ENCODE data around the gene CASP2.

The CASP2 gene

DNA sequence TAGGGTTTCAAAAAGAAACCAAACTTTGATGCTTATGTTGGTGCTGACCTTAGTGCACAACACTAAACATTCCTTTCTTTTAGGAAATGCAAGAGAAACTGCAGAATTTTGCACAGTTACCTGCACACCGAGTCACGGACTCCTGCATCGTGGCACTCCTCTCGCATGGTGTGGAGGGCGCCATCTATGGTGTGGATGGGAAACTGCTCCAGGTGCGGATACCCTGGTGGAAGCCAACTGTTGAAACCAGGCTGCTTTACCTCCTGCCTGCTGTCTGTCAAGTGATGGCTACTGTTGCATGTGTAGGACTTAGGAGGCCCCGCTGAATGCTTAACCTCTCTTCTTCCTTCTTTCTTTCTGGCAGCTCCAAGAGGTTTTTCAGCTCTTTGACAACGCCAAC, 11.7 kb downstream of the CASP2 start:
- DNase-seq: peak; percentile 63

DNA sequence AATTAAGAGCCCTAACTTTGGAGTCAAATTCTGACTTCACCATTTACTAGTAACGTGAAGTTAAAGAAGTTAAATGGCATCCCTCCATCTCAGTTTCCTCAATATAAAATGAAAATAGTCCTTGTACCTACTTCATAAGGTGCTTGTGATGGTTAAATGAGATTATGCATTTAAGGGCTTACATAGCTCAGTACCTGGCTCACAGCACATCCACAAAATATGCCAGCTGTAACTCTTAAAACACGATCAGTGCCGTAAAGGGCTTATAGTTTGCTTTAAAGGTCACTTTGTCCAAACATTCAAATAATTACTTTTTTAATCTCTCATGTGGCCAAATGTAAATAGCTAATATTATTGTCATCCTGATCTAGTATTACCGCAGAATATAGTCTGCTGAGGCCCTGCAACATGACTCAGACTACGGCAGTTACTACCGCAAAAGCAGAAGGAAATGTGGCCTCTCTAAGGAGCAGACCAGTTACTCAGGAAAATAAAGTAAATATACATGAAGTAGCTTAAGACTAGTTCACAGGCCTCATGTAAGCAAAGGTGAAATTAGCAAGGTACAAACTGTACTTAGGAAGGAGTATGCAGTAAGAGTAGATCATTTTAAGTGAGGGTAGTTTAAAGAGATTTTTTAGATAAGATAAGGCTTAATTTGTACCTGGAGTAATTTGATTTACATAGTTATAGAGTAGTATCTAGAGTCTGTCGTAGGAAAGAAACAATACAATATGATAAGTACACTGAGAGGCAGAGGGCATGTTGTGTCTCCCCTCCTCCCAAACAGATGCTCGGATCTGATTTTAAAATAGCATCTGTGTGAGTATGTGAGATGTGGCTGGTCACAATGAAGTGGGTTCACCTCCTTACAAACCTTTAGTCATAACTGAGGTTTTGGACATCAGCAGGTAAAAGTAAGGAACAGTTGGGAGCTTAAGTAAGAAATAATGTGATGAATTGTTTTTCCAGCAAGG, 13.1 kb downstream of the CASP2 start:
- no peak for DNase-seq

DNA sequence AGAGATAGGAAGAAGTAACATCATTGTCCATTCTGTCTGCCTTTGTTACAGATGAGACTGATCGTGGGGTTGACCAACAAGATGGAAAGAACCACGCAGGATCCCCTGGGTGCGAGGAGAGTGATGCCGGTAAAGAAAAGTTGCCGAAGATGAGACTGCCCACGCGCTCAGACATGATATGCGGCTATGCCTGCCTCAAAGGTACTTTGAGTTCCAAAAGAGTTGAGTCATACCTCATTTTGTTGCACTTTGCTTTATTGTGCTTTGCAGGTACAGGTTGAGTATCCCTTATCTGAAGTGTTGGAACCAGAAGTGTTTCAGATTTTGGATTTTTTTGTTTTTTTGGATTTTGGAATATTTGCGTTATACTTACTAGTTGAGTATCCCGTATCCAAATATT, 15.6 kb downstream of the CASP2 start:
- no peak for DNase-seq

DNA sequence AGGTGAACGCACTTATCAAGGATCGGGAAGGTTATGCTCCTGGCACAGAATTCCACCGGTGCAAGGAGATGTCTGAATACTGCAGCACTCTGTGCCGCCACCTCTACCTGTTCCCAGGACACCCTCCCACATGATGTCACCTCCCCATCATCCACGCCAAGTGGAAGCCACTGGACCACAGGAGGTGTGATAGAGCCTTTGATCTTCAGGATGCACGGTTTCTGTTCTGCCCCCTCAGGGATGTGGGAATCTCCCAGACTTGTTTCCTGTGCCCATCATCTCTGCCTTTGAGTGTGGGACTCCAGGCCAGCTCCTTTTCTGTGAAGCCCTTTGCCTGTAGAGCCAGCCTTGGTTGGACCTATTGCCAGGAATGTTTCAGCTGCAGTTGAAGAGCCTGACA, 16.8 kb downstream of the CASP2 start:
- no peak for DNase-seq

DNA sequence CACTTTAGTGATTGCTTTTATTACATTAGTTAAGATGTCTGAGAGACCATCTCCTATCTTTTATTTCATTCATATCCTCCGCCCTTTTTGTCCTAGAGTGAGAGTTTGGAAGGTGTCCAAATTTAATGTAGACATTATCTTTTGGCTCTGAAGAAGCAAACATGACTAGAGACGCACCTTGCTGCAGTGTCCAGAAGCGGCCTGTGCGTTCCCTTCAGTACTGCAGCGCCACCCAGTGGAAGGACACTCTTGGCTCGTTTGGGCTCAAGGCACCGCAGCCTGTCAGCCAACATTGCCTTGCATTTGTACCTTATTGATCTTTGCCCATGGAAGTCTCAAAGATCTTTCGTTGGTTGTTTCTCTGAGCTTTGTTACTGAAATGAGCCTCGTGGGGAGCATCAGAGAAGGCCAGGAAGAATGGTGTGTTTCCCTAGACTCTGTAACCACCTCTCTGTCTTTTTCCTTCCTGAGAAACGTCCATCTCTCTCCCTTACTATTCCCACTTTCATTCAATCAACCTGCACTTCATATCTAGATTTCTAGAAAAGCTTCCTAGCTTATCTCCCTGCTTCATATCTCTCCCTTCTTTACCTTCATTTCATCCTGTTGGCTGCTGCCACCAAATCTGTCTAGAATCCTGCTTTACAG, 17.4 kb downstream of the CASP2 start:
- DNase-seq: peak; percentile 66

DNA sequence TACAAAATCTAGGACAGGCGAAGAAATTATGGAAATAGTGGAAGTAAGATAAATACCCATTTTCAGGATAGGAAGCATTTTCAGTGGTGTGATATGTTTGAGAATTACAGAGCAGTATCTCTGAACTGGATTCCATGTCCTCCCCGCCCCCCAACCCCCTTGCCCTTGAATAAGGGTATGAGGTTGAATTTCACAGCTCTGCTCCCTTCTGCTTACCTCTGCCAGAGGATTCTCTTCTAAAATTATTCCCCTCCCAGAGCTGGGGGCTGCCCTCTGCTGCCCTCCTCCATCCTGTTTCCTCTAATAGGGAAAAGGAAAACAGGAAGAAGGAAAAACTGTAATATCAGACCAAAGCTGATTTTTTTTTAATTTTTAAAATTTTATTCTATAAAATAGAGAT, 20.5 kb downstream of the CASP2 start:
- DNase-seq: no peak

DNA sequence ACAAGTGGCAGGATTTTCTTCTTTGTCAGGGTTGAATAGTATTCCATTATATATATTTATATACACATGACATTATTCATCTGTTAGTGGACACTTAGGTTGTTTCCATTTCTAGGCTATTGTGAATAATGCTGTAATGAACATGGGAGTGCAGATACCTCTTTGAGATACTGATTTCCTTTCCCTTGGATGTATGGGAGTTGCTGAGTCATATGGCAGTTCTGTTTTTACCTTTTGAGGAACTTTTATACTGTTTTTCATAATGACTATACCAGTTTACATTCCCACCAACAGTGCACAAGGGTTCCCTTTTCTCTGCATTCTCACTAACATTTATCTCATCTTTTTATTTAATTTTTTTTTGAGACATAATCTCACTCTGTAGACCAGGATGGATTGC, 26.0 kb downstream of the CASP2 start:
- no peak for DNase-seq

DNA sequence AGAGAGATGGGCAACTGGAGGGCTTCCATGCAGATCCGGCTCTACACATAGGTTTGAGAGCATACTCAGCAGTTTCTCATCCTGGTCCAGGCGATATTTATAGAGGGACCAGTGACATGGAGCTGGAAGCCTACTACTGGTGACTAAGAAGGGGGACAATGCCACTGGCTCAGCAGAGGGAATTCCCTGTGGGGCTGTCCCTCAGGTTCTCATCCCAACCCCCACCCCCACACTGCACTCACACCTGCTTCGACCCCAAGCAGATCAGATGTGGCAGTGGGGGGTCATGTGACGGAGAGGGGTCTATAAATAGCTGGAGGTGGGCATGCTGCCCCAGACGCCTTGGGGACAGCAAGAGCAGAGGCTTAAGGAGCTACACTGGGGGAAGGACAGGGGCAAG, 27.6 kb downstream of the CASP2 start, which contains the start of gene CLCN1:
Gene CLCN1, plus strand, starts transcription at position 336 of the 400 bp plus-strand sequence. CDS start 102 bp downstream, outside the sequence.
- DNase-seq: no peak

DNA sequence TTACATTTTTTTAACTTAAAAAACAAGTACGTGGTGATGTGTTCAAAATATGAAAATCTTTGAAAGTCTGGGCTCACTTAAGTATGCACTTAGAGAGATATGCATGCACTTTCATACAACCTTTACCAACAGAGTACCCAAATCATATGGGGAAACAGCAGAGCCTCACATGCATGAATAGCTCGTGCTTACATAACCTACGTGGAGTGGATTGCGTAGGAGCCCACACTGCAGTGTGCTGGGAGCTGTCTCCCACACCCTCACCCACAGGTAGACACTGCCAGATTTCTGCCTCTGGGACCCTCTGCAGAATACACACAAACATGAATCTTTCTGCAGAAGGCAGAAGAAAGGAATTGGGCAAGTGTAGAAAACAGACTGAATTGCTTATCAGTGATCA, 28.3 kb downstream of the CASP2 start:
- DNase-seq: no peak

DNA sequence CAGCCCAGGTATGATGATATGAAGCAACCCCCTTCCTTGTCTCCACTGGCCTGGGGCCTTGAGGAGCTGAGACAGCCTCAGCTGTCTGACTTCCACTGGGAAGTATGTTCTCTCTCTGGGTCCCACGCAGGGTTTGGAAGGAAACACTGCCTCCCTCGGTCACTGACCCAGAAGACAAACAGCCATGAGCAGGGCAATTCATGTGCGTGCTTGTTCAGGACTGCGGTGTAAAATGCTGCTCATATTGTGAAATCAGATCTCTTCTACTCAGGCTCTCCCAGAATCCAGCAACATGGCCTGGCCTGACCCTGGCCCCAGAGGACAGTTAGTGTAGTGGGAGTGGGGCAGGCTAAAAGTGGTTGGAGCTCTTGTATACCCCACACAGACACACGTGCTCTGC, 30.5 kb downstream of the CASP2 start:
- no peak for DNase-seq

DNA sequence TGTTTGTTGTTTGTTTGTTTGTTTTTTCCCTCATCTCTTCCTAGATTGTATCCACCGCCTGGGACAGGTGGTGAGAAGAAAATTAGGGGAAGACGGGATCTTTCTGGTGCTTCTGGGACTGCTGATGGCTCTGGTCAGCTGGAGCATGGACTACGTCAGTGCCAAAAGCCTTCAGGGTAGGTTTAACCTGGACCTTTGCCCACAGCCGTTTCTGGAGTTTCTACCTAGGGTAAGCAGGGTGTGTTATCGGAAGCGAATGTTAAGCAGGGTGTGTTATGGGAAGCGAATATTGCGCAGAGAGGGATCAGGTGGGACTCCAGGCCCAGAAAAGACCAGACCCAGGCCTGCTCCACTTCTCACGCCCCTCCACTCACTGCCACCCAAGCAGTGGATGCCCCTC, 32.5 kb downstream of the CASP2 start:
- no peak for DNase-seq

DNA sequence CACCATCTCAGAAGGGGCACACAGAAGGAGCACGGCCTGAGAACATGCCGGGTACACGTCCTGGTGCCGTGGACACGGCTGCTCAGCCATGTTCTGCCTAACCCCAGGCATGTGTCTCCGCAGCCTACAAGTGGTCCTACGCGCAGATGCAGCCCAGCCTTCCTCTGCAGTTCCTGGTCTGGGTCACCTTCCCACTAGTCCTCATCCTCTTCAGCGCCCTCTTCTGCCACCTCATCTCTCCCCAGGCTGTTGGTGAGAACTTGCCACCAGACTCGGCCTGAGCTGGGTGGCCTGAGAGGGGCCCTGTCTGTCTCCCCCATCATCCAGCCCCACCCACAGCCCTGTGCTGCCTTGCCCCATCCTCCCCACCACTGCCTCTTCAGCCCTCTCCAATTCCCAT, 33.1 kb downstream of the CASP2 start:
- no peak for DNase-seq

DNA sequence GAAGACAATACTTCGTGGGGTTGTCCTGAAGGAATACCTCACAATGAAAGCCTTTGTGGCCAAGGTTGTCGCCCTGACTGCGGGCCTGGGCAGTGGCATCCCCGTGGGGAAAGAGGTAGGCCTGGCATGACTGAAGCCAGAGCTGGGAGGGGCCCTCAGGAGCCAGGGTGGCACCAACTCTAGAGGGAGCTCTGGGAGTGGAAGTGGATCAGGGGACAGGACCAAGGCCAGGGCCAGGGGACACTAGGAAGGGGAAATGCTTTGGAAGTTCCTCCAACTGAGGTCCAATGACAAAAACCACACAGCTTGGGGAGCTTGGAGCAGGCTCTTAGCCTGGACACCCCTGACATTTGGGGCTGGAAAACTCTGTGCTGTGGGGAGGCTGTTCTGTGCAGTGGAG, 33.6 kb downstream of the CASP2 start:
- no peak for DNase-seq

DNA sequence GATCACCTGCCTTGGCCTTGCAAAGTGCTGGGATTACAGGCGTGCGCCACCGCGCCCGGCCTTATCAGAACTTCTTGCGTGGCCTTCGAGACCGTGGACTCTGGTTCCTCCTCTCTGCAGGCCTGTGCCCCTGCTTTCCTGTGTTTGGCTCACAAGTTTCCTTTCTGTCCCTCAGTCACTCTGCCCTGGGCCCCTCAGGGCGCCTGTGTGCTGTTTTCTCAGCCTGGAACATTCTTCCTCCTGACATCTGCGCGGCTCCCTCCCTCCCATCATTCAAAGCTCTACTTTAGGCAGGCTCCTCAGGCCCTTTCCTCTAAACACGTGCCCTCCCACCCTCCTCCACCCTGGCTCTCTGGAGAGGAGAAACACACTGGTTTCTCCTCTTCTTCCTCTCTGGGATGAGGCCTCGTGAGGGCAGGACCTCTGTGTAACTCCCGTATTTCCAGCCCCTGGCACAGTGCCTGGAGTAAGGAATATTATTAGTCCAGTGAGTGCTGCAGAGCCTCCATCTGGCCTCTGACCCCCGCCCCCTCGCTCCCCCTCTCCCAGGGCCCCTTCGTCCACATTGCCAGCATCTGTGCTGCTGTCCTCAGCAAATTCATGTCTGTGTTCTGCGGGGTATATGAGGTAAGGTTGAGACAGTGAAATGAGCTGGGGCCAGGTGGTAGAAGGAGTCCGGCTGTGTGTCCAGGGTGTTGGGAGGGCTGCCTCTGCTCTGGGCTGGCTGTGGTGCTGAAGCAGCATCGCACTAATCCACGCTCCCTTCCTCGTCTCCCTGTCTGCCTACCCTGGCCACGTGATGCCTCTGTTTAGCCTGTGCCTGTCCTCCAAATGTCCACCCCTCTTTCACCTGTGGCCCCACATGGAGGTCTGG, 34.8 kb downstream of the CASP2 start:
- DNase-seq: no peak

DNA sequence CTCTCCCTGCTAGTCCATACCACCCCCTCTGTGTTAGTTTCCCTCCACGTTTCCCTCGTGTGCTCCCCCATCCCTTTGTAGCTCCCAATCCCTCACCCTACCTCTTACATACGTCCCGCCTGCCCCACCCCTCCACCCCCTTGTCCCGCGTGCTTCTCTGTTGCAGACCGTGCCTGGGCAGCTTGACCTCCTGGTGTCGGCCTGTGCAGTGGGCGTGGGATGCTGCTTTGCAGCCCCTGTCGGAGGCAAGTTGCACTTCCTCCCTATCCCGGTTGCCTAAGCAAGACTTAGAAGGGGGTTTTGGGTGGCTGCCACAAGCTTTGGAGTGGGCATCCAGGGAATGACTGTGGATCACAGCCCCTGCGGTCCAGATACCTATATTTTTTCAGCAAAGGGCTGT, 35.5 kb downstream of the CASP2 start:
- DNase-seq: no peak

DNA sequence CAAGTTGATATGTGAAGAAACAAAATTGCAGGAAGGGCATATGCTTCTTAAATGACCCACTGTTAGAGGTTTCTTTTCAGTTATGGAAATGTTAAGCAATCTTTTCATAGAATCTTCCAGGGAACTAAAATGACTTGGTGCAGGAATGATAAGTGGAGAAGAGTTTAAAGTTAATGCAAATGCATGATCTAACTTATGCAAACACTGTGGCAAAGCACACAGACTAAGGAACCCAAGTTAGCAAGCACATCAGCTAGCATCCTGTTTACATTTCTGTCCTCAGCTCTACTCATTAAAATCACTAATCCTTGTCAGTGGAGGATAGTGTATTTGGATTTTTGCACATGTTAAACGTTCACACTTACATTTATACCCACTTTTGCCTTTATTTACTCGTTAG, 37.1 kb downstream of the CASP2 start:
- no peak for DNase-seq

DNA sequence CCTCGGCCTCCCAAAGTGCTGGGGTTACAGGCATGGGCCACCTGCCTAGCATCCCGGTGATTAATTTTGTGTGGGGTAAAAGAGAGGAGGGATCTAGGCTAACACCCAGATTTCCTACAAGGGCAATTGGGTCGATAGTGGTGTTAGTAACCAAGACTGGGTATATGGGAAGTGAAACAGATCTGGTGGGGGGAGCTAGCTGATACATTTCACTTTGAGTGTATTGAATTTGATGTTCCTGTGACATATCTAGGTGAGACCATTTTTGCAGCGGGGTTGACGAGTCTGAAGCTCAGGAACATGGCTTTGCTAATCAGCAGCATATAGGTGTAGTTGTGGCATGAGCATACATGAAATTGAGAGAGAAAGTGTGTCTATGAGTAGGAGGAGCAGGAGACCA, 39.8 kb downstream of the CASP2 start:
- DNase-seq: no peak

DNA sequence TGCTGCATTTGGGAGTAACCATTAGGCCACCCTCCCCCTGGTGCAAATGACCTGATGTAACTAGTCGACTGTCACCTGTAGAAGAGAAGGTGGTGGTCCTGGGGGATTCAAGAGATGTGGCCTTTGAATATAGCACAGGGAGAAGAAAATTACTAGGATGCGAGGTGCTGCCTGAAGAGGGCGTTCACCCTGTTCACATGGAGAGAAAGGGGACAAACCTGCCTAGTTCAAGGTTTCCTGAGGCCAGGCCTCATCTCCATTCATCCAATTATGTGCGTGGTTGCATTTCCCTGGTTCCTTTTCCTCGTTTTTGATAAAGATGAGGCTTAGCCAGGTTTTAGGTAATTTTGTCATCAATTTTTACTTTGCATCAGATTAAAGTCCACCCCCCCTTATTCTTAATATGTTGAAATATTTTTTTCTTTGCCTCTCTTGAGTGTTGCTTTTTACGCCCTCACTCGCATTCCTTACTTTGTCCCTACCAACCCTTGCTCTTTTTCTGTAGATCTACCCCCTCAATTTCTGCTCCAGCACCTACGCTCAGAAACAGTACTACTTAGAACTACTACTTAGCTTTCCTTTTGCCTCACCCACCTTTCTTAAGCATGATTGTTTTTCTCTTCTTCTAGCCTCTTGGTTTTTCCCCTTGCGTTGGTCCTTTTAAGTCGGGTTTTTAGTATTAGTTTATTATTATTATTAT, 41.5 kb downstream of the CASP2 start:
- DNase-seq: no peak

DNA sequence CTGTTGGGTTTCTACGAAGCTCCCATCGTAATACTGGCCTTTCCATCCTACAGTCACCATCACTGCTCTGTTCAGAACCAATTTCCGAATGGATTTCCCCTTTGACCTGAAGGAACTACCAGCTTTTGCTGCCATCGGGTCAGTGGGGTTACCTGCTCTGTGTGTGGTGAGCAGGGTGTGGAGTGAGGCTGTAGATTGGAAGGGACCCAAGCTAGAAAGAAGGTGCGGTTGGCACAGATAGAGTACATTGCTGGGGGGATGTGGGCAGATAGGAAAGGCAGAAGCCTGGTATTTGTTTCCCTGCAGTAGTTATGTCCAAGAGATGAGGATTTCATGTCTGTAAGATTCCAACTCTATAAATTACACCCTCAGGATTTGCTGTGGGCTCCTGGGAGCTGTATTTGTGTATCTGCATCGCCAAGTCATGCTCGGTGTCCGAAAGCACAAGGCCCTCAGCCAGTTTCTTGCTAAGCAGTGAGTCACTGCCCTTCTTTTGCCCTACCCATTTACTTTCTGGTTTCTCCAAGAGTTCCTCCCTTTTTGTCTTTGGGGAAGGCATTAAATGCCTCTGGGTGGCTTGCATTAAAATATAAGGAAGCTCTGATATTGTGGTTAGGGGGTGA, 43.1 kb downstream of the CASP2 start:
- DNase-seq: no peak

DNA sequence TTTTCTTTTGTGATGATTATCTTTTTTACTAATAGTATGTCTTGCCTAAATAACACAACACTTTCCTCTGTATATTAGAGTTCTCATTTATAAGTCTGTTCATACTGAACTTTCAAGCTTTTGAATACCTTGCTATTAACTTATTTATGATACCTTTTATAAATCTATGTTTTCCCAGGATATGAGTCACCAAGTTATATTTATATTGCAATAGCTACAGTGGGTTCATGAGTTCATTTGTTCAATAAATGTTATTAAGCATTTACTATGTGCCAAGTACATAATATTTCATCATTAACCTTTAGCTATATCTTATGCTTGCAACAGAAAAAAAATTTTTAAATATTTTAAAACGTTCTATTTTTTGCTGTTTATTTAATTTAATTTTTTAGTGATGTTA, 46.1 kb downstream of the CASP2 start:
- no peak for DNase-seq

DNA sequence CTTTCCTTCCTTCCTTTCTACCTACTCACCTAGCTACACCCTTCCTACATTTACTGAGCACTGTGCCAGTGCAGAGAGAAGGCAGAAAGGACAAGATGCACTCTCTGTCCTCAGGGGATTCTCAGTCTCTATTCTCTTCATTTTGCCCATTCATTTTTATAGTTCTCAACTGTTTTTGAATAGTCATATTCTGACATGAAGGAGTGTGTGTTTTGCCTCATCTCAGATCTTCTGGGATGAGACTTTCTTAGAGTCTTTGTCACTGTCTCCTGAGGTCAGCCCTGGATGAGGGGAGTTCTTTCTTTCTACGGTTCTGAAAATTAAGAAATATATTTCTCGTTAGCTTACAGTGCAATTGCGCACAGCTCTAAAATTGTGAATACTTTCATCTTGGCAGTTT, 49.1 kb downstream of the CASP2 start:
- DNase-seq: no peak

DNA sequence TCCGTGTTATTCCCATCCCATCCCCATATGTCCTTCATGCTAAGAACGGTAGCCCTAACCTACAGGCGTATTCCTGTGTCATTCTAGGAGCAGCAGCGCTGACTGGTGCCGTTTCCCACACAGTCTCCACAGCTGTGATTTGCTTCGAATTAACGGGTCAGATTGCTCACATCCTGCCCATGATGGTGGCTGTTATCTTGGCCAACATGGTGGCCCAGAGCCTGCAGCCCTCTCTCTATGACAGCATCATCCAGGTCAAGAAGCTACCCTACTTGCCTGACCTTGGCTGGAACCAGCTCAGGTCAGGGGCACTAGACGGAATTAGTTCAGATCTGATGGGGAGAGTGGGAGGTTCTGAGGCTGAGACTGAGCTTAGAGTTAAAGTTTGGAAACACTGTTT, 53.7 kb downstream of the CASP2 start:
- DNase-seq: no peak

All from activated CD4-positive, alpha-beta T cell treated with anti-CD3 and anti-CD28 coated beads, Interleukin-10, Interleukin-2, amounts not matched to agents 100 ng/mL and 50 ng/mL, durations not matched to agents 16 hours and 8 hours (primary cell).